Fibroblast of skin of back (primary cell): Measurements from ENCODE around the gene B4GAT1.

Experiments
- DNase-seq: peaks from one replicate; pipeline ENCODE4 v3.0.0-alpha.2; 2013

Gene B4GAT1

DNA sequence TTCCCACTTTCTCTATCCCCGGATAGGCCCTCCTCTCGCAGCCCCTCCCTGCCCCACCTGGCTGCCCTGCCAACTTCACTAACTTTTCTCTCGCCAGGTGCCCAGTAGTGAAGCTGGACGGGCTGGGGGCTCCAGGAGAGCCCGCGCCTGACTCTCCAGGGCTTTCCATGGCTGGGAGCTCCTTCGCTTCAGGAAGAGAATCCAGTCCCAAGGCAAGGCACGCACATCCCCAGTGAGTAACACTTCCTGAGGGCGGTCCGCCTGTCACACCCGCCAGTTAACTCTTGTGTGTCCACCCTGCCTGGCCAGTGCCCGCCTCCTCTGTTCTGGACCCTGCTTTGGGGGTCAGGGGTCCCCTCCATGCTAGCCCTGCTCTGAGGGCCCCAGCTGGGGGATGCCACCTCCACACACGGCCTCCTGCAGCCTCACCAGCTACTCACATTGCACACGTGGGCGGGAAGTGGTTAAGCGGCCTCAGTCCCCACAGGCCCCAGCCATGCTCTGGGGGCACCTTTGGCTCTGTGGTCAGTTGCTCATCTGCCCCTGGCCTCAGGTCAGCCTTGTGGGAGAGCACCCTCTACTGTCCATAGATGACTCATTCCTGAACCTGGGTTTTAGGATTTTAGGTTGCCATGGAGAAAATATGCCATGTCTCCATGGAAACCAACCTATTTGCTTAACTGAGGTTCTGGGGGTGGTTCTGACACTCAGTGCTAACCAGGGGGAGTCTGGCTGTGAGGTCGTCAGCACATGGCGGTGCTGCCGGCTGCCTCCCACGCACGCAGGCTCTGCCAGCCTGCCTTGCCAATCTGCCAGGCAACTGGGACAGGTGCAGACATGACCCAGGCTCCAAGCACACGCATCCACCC is 11.0 kb downstream of the B4GAT1 start, which contains the start of gene RIN1:
TSS of gene RIN1 (minus strand) at position 201 of the 869 bp plus-strand sequence. CDS start at position 169, 32 bp downstream.
- DNase-seq: peak; percentile 92

DNA sequence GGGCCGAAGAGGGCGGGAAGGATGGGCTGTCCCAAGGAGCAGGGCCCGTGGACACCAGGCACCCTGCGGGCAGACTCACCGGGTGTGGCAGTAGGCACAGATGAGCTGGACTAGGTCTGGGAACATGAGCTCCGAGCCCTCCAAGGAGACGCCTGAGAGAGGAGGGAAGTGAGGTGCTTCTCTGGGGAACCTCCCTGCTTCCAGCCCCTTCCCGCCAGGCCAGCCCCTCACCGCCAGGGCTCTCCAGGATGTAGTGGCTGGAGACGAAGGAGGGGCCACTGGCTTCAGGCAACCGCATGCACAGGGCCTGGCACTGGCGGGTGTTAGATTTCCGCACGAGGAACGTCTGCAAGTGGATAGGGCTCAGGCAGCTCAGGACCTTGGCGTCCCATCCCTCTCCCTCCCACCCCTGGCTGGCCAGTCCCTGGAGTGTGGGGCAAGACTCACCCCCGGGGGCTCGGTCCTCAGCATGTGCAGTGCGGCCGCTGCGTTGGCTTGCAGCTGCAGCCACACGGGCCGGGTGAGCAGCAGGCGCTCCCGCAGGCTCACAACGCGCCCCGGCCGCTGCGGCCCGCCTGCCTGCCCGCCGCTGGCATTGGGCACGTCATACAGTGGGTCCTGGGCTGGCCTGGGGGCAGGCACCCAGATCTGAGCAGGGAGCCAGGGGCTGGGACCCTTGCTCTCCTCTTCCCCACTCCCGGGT is 11.7 kb downstream of the B4GAT1 start:
- DNase-seq: peak; percentile 69

DNA sequence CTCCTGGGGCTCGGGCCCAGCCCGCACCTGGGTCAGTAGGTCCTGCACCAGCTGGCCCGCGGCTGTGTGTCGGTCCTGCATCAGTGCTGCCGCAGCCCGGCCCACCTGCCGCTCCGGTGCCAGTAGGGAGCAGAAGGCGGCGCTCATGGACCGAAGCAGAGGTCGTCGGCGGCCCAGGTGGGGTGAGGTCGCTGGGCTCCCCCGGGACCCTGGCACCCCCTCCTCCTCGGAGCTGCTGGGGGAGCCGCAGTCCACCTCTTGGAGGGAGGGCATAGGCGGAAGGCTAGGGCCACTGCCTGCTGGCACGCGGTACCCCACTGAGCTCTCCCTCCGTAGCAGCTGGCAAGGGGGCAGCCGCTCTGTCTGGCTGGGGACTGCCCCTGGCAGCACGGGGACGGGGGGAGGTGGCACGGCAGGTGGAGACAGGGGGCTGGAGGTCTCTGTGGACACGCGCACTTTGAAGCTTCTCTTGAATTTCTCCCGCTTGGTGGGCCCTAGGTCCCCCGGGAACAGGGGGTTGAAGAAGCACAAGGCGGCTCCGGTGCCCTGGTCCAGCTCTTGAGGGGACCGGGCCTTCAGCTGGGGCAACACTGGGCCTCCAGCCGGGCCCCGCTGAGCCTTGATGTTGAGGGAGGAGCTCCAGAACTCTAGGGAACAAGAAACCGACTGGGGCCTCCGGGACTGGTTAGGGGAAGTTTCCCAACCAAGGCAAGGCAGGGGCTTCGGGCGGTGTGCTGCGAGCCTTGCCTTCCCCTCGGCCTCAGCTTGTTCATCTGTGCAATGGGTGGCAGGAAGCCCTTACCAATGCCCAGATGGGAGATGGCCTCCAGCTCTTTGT is 12.6 kb downstream of the B4GAT1 start:
- no peak for DNase-seq

DNA sequence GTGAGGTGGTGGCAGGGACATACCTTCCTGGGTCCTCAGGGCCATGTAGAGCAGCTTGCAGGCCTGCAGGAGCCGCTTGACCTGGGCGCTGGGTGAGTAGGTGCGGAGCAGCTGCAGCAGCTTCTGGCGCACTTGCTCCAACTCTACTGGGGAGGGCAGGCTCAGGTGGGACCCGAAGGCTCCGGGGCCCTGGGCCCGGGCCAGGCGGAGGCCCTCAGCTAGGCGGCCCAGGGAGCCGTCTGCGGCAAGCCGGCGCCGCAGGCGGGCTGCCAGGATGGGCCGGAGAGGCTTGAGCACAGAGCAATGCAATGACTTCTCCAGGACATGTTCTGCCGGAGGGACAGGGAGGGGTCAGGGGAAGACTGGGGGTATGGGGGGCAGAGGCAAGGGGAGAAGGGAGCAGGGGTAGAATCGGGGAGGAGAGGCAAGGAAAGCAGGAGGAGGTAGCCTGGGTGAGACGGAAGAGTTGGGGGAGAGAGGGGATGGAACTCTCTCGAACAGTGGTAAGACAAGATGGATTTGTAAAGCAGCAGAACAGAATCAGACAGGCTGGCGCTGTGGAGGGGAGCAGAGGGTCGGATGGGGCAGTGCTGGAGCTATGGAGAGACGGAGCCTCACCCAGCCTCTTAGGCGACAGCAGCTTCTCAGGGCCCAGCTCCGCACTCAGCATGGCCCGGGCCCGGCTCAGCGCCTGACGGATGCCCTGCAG is 13.4 kb downstream of the B4GAT1 start:
- no peak for DNase-seq

DNA sequence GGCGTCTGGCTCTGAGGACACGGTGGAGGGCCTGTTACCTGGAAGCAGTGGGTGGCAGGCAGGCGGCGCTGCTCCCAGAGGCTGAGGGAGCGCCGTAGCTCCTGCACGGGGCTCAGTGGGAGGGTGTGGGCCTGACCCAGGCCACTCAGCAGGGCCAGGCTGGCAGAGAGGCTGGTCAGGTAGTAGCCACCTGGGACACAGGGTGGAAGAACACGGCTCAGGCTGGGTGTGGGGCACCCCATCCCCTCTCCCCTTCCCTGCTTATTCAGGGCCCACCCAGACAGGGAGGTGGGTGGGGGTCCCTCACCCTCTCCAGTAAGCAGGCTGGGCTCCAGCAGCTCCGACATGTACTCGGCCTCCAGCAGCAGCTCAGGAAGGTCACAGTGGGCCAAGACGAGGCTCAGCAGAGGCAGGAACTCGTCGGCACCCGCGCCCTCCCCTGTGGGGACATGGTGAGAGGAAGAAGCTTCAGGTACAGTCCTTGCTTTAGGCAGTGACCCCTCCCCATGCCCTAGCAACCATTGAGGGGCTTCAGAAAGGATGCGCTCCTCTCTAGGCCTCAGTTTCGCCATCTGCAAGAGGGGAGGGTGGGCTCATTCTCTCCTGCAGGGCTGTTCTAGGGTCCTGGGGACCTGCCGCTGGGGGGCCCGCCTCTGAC is 14.1 kb downstream of the B4GAT1 start:
- DNase-seq: no peak

DNA sequence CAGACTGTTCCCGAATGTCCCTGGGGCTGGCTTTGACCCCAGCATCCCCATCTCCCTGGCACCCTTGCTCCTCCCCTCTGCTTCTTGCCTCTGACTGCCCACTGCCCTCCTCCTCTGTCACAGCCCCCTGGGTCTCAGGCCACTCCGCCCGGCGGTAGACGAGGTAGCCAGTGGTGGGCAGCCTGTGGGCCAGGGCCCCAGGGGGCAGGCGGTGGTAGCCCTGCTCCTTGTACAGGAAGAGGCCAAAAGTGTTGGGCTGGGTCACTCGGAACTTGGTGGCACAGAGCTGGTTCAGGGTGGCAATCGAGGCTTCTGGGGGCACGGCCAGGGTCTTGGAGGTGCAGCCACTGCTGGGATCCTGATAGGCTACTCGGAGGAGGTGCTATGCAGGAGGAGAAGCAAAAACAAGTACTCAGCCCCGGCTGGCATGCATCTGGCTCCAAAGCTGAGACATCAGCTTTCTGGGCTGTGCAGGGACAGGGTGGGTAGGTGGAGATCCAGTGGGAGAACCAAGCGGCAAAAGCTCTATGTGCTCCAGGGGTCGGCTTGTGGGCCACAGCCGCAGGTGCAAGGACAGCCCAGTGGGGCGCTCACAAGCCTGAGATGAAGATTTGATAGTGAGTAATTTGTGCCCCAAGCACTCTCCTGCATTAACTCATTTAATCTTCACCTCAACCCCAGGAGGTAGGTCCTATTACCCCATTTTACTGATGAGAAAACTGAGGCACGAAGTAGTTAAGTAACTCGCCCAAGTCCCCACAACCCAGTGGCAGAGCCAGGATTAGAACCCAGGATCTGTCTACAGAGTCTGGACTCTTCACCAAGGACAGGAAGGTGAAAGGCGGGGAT is 14.8 kb downstream of the B4GAT1 start:
- no peak for DNase-seq

DNA sequence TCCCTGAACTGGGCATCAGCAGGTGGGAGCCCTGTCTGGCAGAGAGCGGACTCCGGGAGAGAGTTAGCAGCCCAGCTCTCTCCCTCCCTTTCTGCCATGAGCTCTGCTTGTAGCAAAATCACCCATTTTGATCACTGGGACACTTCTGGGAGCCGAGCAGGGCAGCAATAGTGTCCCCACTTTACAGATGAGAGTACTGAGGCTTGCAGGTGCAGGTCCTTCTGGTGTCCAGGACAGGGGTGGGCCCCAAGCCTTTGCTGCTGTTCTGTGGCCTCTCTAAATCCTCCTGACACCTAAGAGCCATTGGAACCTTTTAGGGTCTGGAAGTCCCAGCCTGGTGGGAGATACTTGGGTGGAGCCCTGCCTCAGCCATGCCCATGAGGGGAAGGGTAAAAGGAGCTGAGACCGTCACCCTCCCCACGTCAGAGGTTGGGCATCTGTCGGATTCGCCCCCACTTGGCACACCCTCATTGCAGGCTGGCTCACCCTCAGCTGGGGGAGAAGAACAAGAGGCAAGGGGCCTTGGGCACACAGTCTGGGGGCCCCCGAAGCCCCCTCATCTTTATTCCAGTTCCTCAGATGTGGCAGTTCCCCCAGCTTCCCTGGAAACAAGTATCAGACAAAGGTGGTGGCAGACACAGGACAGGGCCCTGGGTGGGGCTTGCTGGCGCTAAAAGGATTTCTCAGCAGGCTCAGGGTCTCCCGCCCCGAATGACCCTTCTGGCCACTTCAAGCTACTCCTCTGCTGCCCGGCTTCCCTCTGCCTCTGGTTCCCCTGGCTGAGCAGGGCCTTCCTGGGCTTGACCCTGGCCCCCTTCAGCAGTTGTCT is 15.7 kb downstream of the B4GAT1 start:
- no peak for DNase-seq

DNA sequence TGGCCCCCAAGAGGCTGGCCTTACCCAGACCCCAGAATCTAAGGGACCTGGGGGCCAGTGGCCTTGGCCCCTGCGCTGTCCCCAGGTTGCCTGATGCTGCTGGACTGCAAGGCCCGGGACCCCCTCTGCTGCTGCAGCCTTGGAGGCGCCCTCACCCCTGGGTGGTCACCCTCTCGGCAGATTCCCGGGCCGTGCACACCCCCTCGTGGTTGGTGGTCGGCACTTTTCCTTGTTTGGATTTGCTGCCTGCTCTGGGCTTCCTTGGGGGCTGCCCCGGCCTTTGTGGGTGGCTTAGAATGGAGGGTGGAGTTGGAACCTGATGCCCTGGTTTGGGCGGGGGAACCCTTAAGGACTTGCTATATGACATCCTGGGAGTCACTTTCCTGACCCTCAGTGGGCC is 16.5 kb downstream of the B4GAT1 start:
- DNase-seq: no peak

DNA sequence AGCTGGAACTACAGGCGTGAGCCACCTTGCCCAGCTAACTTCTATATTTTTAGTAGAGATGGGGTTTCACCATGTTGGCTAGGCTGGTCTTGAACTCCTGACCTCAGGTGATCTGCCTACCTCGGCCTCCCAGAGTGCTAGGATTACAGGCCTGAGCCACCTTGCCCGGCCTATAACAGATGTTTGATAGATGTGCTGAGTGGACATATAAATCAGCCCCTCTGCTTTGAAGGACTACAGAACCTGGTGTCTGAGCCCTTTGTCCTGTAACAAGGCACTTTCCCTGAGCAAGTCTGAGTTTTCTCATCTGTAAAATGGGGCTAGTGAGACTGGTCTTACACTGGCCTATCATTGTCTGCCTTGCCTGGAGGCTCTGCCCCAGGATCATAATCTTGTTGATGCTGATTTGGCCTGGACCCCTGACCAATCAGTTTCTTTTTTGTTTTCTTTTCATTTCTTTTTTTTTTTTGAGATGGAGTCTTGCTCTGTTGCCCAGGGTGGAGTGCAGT is 18.2 kb downstream of the B4GAT1 start:
- no peak for DNase-seq

DNA sequence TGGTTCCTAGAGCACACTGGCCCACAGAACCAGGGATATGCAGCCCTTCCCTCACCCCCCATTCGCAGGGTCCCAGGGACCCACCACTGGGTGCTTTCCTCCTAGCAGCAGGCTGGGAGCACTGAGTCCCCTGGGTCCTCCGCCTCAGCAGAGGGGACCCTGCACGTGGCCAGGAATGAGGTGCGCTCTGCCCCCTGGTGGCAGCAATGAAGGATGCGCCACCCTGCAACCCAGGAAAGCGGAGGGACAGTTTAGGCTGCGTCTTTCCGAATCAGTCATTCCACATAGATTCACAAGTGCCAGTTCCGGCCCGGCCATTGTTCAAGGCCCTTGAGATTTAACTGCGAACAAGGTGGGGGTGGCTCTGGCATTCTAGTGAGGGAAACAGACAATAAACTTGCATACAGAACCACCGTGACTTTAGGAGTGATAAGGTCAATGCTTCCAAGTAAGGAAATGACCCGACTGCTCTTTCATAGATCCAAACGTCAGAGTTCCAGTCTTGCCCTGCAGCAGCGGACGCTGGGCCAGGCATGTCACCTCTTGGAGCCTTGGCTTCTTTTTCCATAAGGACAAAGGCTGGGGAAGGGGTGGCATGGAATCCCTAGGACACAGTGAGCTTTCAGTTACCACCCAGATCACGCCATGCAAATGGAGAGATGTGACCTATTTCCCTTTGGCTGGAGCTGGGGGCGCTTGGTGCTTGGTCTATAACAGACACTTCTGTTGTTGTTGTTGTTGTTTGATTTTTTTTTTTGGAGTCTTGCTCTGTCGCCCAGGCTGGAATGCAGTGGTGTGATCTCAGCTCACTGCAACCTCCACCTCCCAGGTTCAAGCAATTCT is 18.9 kb downstream of the B4GAT1 start:
- DNase-seq: peak; percentile 82

DNA sequence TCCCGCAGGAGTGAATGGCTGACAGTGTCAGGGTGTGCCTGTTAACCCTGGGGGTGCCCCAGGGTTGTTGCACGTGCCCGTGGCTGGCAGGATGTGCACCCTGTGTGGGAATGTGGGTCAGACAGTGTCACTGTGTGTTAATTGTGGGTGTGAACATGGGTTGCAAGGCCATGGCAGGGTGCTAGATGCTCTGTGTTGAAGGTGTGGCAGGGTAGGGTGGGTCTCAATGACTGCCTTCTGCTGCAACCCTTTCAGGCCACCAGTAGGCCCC is 19.5 kb downstream of the B4GAT1 start:
- peak; percentile 33 for DNase-seq

DNA sequence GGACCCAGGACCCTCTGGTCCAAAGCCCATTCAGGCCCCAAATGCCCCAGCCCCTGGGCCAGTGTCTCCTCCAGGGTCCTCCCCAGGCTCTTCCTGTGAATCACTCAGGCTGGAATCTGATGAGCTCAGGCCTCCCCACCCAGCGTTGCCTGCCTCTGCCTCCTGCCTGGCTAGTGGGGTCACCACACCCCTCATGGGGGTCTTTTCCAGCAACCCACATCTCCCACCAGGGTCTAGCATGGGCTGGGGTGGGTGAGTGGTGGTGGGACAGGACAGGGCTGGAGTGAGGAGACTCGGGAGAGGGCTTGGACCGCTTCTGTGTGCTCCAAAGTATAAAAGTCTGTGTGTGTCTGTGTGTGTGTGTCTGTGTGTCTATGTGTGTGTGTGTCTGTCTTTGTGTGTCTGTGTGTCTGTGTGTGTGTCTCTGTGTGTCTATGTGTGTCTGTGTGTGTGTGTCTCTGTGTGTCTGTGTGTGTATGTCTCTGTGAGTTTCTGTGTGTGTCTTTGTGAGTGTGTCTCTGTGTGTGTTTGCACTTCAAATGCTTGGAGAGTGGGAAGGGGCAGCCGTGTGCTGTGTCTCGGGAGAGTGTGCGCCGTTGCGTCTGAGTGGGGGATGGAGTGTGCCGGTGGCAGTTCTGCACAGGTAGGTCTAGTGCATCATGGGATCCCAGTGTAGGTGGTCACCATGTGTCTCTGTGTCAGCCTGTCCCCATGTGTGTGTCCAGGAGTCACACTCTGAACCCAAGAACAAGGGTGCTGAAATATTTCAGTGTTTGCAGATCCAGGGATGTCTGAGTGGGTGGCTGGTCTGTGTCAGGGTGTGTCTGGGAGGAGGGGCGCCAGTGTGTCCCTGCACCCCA is 20.0 kb downstream of the B4GAT1 start:
- DNase-seq: peak; percentile 90

DNA sequence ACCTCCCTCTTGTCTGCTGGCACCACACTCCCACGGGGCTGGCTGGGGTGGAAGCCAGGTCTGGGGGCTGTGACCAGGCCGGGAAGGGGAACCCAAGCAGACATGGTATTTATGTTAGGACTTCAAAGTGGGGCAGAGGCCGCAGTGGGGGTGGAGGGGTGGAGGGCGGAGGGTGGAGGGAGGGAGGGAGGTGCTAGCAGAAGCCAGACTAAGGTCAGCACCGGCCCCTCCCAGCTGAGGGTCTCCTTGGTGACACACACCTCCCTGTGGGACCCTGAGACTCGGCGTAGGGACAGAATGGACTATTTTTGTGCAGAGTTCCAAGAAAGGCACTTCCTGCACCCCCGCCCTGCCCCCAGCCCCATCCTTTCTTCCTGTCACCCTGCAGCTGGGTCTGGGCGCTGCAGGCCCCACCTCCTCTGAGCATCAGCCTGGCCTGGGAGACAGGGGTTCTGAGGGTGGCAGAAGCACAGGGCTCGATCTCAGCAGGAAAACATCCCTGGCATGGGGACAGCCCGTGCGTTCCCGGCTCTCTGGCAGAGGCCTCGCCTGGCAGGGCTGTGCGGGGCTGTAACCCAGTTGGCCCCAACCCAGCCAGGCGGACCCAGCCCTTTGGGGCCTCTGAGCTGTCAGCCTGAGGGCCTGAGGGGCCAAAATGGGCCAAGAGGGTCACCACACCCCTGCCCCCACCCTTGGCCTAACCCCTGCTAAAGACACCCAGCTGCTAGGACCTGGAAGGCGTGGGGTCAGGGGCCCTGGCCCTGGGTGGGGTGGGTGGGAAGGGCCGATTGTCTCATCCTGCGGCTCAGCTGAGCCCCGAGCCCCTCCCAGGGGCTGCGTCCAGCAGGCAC is 20.9 kb downstream of the B4GAT1 start:
- peak; percentile 94 for DNase-seq

DNA sequence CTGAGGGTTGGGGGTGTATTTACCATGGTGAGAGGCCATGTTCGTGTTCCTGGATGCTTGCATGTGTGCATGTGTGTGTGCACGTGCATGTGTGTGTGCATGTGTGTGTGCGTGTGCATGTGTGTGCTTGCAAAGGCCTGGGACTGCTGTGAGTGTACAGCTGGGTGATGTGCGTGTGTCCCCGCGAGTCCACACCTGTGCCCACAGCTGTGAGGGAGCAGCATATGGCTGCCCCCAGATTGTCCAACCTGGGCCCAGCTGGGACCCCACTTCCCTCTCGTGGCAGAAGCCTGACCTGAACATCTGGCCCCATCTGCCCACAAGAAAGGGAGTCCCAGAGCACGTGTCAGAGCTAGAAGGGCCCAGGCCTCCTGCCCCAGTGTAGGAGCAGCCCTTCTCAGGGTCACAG is 22.2 kb downstream of the B4GAT1 start:
- DNase-seq: no peak

DNA sequence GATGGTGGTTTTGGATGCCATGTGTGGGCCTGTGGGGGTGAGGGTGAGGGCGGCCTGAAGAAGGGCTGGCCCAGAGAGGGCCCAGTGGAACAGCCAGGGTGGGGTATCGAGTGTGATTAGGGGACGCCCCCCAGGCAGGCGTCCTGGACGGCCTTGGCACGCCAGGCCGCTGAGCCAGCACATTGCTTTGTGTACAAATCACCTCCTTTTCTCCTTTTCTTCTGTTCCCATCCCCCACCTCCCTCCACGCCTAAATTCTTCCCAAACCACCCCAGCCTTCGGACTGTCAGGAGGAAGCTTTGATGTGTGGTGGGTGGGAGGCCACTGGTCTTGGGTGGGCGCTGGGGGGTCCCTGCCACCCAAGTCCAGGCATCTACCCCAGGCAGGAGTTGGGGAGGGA is 22.8 kb downstream of the B4GAT1 start:
- peak; percentile 75 for DNase-seq

DNA sequence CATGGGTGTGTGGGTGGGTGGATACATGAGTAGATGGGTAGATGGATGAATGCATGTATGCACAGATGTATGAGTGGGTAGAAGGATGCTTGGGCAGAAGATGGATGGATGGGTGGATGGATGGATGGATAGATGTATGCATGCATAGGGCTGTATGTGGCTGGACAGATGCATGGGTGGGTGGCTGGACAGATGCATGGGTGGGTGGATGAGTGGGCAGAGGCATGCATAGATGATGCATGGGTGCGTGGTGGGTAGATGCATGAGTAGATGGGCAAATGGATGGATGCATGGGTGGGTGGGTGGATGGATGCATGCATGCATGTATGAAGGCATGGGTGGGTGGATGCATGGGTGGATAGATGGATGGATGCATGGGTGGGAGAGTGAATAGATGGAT is 23.7 kb downstream of the B4GAT1 start:
- no peak for DNase-seq
